Superior temporal gyrus (tissue), 1 donor: ENCODE measurements around the gene IRX2.

Experiments used
- DNase-seq: peaks from one replicate; pipeline ENCODE4 v3.0.0-alpha.2; 2016; ENCODE audit errors: extremely low spot score

The IRX2 gene

DNA sequence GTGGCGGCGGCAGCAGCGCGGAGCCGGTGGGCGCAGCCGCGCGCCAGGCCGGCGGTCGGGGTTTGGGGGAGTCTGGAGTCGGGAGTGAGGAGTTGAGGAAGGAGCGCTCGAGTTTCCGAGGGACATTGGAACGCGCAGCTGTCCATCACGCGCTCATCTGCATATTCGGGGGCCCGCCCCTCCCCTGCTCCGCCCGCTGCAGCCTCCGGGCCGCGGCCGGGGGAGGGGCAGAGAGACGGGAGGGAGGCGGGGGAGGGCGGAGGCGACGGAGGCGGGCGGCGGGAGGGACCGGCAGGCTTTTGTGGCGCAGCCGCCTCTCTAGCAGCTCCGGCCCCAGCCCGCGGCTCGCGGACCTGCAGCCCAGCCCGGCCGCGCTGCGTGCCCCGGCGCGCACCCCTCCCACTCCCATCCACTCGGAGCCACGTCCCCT is at the start of gene IRX2:
IRX2 (minus strand) TSS at position 86 of the 430 bp plus-strand sequence. CDS start 264 bp downstream, outside the sequence.
- DNase-seq: no peak

- no peak for DNase-seq
These were observed 48.6 kb upstream of the IRX2 start for GRCh38 chr5:2800035-2800434.

DNA sequence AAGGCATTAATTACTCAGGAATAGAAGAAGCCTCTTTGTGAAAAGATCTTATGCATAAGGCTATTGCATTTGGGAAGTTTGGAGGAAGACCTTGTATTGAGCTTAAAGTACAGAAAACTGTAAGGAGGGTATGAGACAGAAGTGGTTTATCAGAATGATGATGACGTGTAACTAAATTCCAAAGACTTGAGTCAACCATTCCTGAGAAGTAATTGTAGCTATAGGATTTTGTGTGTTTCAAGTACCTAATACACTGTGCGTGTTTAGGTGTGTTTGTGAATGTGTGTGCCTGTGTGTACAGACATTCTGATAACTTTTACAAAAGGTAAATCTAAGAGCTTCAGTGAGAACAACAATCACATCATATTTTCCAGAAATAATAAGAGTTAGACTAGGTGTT is 46.5 kb upstream of the IRX2 start:
- no peak for DNase-seq

- DNase-seq: no peak
These were observed 45.7 kb upstream of the IRX2 start for GRCh38 chr5:2797160-2797559.

DNA sequence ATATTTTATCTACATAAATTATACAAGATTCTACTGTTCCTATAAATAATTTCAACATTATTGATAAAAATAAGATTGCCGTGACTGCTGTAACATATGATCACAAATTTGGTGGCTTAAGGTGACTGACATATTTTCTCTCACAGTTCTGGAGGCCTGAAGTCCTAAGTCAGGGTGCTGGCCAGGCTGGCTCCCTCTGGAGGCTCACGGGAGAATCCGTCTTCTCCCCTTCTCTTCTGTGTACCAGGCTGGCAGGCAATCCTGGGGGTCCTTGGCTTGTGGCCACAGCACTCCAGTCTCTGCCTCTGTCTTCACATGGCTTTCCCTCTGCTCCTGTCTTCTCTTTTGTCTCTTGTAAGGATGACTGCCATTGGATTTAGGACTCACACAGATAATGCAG is 31.7 kb upstream of the IRX2 start:
- DNase-seq: no peak

DNA sequence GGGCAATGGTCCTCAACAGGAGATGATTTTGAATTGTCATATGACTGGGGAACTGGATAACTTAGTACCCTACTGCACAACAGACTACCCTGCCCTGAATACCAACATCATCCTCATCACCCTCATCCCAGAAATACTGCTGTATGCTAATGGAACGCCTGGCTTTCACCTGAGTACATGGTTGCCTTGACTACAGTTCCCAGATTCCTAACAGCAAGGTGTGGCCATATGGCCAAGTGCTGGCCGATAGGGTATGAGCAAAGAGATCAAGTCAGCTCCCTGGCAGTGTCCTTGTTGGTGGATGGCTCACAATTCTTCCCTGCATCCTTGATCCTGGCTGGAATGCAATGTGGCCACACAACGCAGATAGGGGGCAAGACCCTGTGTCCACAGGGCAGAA is 31.2 kb upstream of the IRX2 start:
- no peak for DNase-seq

- no peak for DNase-seq
These were observed 29.1 kb upstream of the IRX2 start for GRCh38 chr5:2780421-2781171.

DNA sequence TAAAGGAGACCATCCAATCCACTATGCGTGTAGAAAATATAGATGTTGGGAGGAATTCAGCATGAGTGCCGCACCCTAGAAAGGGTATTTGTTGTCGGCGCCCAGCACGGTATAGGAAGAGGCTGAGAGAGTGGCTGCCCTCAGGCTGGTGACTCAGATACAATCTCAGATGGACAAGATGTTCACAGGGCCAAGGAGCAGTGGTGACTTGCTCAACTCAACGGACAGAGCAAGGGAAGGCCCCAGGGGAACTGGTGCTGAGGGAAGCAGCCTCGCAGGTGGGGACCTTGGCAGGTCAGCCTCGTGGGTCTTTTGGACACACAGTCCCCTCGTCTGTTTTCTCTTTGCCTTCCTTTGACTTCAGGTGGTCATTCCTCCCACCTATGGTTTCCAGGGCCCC is 28.0 kb upstream of the IRX2 start:
- DNase-seq: no peak

DNA sequence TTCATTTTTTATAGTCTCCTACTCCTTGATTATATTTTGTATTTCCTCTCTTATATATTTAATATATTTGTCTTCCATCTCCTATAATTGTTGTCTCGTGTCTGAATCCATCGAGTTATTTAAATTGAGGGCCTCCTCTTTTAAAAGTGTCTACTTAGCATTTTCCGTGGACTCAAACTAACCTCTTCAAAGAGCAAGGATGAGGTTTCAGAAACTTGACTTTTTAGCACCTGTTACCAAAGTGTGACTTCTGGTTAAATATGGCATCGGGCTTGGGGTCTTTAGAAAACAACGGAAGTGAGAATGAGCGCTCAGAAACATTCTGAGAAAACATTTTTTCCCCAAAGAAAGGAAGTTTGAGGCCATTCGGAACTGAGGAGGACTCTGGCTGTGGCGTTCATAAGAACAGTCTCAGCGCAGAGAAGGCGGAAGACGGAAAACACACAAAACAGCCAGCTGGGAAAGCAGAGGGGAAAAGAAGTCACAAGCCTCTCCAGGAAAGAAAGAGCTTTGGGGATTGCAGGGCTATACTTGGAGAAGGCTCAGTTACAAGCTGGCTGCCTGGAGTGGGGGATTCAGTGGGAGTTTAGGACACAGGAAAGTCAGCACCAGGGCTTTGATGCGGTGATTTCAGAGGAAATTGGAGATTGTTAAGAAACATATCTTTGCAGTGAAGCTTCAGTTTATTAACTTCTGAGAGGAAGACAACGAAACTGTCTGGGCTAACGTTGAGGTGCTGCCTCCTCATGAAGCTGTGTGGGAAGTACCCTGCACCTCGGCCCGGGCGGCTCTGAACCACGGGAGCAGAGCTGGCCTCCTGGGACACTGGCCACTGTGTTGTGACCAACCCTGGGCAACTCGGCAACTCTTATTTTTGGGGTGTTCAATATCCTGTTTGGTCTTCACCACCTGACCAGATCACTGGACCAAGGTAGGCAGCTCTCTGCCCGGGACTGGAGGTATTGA is 25.1 kb upstream of the IRX2 start:
- no peak for DNase-seq

- DNase-seq: no peak
These were observed 21.9 kb upstream of the IRX2 start for GRCh38 chr5:2773327-2773726.

DNA sequence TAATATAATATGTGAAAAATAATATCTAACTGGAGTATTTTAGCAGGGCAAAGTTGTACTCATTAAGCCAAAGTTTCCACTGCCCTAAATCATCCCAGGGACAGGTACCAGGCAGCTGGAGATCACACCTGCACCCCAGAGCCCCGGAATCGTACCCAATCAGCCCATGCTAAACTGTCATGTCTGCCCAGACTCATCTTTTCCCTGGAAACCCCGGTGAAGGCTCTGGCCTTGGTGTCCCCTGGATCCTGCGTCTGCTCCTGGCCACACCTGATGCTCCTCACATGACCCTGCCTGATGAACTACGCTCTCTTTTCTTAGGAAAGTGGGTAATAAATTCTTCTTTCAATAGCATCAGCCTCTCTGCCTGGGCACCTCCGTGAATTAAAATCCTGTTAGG is 15.6 kb upstream of the IRX2 start:
- no peak for DNase-seq

DNA sequence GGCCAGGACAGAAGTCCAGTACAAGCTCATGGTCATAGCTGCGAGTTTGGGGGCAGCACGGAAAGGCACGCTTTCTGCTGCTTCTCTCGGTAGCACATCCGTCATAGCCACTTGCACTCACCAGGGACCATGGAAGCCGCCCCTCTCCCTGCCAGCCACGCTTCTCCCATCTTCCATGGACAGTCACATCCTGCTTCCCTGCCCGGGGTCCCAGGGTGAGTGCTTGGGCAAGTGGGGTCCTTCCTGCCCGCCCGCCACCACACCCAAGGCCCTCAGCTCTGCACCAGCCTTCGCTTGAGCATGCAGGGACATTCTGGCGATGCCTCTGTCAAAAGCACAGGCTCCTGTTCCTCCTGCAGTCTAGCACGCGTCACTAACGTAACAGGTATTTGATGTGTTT is 13.1 kb upstream of the IRX2 start:
- DNase-seq: no peak

DNA sequence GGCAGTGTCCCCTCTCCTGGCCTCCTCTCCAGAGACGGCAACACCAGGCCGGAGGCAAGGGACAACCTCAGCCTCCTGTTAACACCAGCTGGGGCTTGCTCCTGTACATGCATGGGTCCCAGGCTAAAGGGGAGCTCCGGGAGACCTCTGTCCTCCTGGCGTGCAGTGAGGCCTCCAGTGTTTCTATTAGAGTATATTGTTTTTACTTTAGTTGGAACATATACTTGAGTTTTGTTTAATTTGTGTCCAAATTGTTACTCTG is 12.0 kb upstream of the IRX2 start:
- DNase-seq: no peak

DNA sequence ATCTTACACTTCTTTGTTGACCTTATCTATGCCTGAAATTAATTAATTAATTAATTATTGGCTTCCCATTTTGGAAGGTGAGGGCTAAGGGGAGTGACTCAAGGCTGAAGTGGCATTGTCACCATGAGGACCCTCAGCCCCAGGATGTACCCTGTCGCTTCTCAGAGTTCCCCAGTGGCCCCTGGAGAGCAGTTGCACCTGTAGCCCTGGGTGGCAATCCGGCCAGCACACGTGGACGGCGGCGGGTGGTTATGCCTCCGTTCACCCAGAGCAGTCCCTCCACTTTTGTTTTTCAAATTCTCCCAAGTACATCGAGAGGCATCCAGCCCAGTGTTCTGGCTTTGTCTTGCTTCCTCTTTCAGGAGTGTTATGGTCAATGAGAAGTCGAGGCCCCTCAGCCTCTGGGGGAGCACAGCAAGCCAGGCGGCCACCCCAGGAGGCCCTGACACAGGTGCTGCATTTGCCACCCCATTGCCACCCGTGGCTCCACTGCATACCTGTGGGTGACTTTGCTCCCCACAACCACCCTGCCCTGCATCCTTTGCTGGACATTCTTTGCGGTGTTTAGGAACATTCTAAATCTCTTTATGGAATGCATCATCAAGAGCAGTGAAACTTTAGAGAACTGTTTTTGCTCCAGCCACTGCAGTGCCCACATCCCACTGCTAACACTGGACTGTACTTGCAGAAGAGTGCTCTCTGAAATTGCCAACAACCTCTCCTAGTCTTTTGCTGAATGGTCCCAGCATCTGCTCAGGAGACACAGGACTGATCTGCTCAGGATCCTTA is 11.5 kb upstream of the IRX2 start:
- DNase-seq: no peak

GRCh38 chr5:2761921-2762488 is 10.5 kb upstream of the IRX2 start:
- DNase-seq: no peak

- no peak for DNase-seq
These were observed 8.4 kb upstream of the IRX2 start for GRCh38 chr5:2759696-2760461.

DNA sequence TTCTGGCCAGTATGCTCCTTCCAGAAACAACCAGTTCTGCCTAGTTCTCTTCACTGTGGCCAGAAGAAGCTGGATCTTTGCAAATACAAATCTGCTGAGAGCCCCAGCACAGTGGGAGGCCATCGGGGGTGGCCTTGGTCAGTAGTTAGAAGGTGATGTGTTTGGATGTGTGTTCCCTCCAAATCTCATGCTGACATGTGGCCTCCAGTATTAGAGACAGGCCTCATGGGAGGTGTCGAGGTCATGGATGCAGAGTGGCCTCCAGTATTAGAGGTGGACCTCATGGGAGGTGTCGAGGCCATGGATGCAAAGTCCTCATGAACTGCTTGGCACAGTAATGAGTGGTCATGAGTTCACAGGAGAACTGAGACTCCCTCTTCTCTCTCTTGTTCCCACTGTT is 7.6 kb upstream of the IRX2 start:
- no peak for DNase-seq

DNA sequence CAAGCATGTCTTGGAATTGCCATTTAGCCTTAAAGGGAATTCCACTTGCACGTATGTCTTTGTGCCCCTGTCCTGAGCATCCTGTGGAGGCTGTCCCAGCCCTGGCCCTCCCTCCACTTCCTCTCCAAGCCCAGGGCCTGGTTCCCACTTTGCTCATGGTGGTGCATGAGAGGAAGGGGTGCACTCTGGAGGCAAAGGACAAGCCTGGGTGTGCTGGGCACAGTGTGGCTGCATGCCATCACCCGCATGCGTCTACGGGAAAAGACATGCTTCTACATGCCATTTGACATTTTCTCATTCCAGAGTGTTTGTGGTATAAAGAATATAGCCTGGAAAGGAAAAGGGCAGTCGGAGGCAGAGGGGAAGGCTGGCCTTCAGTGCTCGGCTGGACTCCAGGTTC is 7.2 kb upstream of the IRX2 start:
- DNase-seq: no peak

- DNase-seq: no peak
These were observed 6.3 kb upstream of the IRX2 start for GRCh38 chr5:2757563-2758351.
